Body of pancreas (tissue), 4 donors: Measurements from ENCODE around the gene ABR. TPM values are rescaled to one million over a fixed set of nuclear protein-coding genes. Genes with fewer than 3 reads are reported as not detected.

ENCODE experiments used
- ATAC-seq: fragments of 150-250 bp; one replicate; pipeline ENCODE4 v1.9.1; 2016
- DNase-seq, 4 donors: peaks; one replicate each; pipeline ENCODE4 v3.0.0-alpha.2; 2019
- H3K27ac ChIP-seq, 4 donors: fragments of 200-600 bp; sonication (generic); 1 replicate in 3 of 4; 2 replicates in 1 of 4; pipeline versions ENCODE4 v1.5.1 to v1.6.1; 2016 to 2019; ENCODE audit warnings: mild to moderate bottlenecking in 1 of 4, mixed read lengths in 1 of 4, moderate library complexity in 1 of 4
- H3K27me3 ChIP-seq, 2 donors: fragments of 200-600 bp; sonication (generic); one replicate each; pipeline ENCODE4 v1.6.0; 2016; ENCODE audit warnings: mild to moderate bottlenecking in 1 of 2
- H3K36me3 ChIP-seq, 2 donors: fragments of 200-600 bp; sonication (generic); replicated peaks in 1 of 2; 2 replicates each; pipeline ENCODE4 v1.5.1; 2016; ENCODE audit warnings: low read depth in 2 of 2; ENCODE audit not compliant: insufficient read depth in 1 of 2
- H3K4me1 ChIP-seq: fragments of 200-600 bp; sonication (generic); one replicate; pipeline ENCODE4 v1.6.0; 2016
- H3K4me3 ChIP-seq, 2 donors: fragments of 200-600 bp; sonication (generic); 1 replicate in 1 of 2; 2 replicates in 1 of 2; pipeline ENCODE4 v1.5.1; 2016 to 2019
- H3K9me3 ChIP-seq, 3 donors: fragments of 200-600 bp; sonication (generic); 1 replicate in 2 of 3; 2 replicates in 1 of 3; pipeline ENCODE4 v1.5.1; 2016
- POLR2A ChIP-seq, 3 donors: fragments of 450-650 bp; IDR thresholded peaks; one replicate each; pipeline ENCODE4 v1.6.1; 2016; ENCODE audit warnings: antibody characterized with exemption in 3 of 3, mild to moderate bottlenecking in 2 of 3
- WGBS, 2 donors: methylation state at CpG; one replicate each; pipeline ENCODE4 v1.1.5; 2017; 5-methylcytosine and 5-hydroxymethylcytosine counted together
- intact Hi-C: fragments of 100-400 bp; cut with DNase I; formaldehyde crosslinking; loops from one replicate; pipeline ENCODE4 v1.15.1; 2023
- total RNA-seq, 2 donors: library from RNA; depleted of rRNA; stranded (reverse); fragments of >200 nt; gene quantifications; one replicate each; pipeline ENCODE4 v1.1.0, GENCODE V29; 2016
- TF ChIP-seq, protein P1 (sequence below), 7 experiments: fragments of 450-650 bp in 4 of 7; fragments of 200-600 bp in 3 of 7; sonication (generic) in 3 of 7; IDR thresholded peaks; one replicate each; pipeline ENCODE4 v1.5.1; 2016 to 2019; ENCODE audit warnings: antibody characterized with exemption in 7 of 7

ABR gene
- total RNA-seq, 2 donors from 2014 or later: 32.4 to 46.8 TPM

DNA sequence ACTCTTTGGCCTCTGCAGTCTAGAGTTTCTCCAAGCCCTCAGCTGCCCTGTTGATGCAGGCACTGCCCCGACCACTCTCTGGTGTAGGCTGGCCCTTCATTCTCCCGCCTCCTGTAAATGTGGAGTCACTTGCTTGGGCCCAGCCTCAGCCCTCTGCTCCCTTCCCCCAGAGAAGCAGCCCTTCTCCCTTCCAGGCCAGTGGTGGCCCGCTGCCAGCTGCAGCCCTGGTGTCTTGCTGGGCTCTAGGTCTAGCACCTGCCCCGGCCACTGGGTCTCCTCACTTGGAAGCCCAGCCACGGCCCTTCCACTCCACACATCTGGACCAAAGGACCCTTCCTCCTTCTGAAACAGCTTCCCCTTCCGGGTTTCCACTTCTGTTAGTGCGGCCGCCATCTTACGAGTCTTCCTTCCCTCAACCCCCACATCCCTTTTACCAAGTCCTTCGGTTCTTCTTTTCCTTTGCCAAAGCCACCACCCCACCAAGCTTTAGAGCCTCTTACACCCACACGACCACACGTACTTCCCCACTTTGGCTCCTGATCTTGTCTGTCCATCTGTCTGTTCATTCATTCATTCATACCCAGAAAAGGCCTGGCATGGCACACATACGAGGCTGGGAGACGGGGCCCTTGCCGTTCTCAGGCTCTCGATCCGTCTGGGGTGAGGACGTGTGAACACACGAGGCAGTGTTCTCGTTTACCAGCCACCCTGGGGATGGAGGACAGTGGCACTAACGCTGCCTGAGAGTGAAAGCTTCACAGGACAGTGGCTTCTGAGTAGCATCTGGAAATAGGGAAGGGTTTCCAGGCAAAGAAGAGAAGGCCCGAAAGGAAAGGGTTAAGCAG, 68.0 kb downstream of the ABR start:
- TF ChIP-seq, protein P1, sequence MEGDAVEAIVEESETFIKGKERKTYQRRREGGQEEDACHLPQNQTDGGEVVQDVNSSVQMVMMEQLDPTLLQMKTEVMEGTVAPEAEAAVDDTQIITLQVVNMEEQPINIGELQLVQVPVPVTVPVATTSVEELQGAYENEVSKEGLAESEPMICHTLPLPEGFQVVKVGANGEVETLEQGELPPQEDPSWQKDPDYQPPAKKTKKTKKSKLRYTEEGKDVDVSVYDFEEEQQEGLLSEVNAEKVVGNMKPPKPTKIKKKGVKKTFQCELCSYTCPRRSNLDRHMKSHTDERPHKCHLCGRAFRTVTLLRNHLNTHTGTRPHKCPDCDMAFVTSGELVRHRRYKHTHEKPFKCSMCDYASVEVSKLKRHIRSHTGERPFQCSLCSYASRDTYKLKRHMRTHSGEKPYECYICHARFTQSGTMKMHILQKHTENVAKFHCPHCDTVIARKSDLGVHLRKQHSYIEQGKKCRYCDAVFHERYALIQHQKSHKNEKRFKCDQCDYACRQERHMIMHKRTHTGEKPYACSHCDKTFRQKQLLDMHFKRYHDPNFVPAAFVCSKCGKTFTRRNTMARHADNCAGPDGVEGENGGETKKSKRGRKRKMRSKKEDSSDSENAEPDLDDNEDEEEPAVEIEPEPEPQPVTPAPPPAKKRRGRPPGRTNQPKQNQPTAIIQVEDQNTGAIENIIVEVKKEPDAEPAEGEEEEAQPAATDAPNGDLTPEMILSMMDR (IDR thresholded peaks at IDR 0.05): no peak
- TF ChIP-seq POLR2A (IDR thresholded peaks at IDR 0.05): no peak
- H3K36me3 ChIP-seq: no peaks in the 10 kb centered on the region
- H3K9me3 ChIP-seq: no peaks in the 10 kb centered on the region
- intact Hi-C loops: no loop called here
- H3K4me1 ChIP-seq: peaks cover 58% of the 10 kb centered on the region
- no peak overlapping the region for H3K4me3 ChIP-seq
- no peak for DNase-seq
- peak overlapping the region in 2 of 4 donors; percentile 62 to 86 for H3K27ac ChIP-seq
- WGBS, 2 donors: 75 to 91% methylated on average over 21 to 22 of the region's 22 CpGs
- no peak for ATAC-seq
- H3K27me3 ChIP-seq: no peaks in the 10 kb centered on the region

DNA sequence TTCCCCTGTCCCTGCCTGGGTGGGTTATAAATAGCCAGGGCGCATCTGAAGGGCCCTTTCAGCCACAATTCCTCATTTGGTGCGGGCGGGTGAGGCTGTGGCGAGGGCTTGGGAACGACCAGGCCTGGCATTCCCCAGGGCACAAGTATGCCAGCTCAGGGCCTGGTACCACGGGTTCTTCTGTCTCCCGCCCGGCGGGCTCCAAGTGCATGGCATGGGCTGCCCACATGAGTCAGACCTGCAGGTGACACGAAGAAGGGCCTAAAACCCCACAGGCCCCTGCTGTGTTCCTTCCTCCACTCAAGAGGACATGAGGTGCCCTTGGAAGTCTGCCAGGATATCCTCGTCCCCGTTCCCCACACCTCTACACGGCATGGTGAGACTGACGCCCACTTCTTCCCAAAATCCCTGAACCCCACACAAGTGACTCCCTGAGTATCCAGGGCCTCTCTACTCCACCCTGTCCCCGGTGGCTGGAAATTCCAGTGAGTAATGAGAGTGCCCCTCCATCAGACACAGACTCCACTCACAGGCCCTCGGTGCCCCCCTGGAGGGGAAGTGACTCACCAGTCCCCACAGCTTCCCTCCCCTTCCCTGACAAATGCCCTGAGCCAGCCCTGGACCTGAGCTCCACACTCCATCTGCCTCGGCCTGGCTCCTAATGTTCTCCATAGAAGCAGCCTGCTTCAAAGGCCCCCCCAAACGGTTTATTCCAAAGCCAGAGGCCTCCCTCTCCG, 68.8 kb downstream of the ABR start:
- DNase-seq (peak in 3 of 4 donors; percentile 41 to 70 (median 50)), ATAC-seq (no peak)
- no peaks in the 10 kb centered on the region for H3K36me3 ChIP-seq
- 55 to 68% methylated on average over 9 to 19 of the region's 19 CpGs for WGBS, 2 donors
- H3K9me3 ChIP-seq: no peaks in the 10 kb centered on the region
- no peak for TF ChIP-seq POLR2A (IDR thresholded peaks at IDR 0.05)
- H3K4me1 ChIP-seq: peaks cover 61% of the 10 kb centered on the region
- no peaks in the 10 kb centered on the region for H3K27me3 ChIP-seq
- H3K4me3 ChIP-seq: no peak overlapping the region
- H3K27ac ChIP-seq: peak overlapping the region in 3 of 4 donors; percentile 62 to 86 (median 73)
- intact Hi-C loops: no loop called here

DNA sequence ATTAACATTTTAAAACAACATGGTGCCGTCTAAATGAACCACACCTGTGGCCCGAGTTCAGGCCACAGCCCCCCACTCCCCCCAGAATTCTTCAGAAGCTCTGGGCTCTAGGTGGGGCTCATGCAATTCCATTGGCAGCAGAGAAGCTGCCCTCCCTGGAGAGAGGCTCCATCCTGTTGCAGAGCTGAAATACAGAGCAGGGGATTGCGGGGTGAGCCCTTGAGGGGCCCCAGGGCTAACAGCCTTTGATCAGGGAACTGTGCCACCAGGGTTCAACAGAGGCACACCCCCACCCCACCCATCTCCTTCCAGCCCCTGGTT, 69.3 kb downstream of the ABR start:
- intact Hi-C loops: no loop called here
- Histone ChIP-seq H3K27ac (peak overlapping the region in 3 of 4 donors; percentile 62 to 86 (median 73)), H3K27me3 (no peaks in the 10 kb centered on the region), H3K4me3 (no peak overlapping the region), H3K36me3 (no peaks in the 10 kb centered on the region), H3K4me1 (peaks cover 62% of the 10 kb centered on the region), H3K9me3 (no peaks in the 10 kb centered on the region)
- no peak for DNase-seq
- no peak for ATAC-seq
- TF ChIP-seq, protein P1 (IDR thresholded peaks at IDR 0.05): no peak
- TF ChIP-seq POLR2A (IDR thresholded peaks at IDR 0.05): no peak
- 44 to 47% methylated on average over 2 to 3 of the region's 3 CpGs for WGBS, 2 donors

DNA sequence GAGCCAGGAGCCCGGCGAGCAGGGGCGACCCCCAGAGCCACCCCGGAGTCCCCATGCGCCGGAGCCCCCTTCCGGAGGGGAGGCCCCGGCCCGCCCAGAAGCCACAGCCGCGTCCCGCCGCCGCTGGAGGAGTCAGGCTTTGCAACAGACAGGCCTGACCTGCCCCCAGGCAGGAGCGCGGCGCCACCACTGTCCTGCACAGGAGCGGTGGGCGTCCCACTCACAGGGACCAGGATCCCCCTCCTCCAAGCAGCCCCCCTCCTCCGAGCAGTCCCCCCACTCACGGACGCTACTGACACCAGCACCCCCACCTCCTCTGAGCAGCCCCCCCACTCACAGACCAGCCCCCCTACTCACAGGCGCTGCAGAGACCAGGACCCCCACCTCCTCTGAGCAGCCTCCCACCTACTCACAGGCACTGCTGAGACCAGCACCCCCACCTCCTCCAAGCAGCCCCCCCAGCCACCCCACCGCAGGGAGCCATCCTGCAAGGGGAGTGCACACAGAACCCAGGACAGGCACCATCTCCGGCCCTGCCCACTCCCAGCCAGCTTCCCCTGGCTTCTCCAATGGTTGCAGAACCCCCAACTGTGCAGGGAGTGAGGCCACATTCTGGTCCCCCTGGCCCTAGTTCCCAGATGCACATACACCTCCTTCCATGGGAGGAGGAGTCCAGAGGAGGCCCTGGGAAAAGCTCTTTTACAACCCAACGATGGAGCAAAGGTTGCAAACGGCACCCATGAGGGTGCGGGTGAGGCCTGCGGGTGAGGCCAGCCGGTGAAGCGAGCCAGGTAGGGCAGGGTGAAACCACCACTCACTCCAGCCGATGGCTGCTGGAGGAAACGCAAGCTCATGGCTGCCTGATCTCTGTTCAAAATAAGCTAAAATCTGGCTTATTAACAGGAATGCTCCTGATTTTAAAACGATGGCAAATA, 69.9 kb downstream of the ABR start:
- no peaks in the 10 kb centered on the region for H3K36me3 ChIP-seq
- intact Hi-C loops: no loop called here
- H3K27ac ChIP-seq: peak overlapping the region in 3 of 4 donors; percentile 73 to 86 (median 78)
- H3K9me3 ChIP-seq: no peaks in the 10 kb centered on the region
- TF ChIP-seq, protein P1 (IDR thresholded peaks at IDR 0.05): no peak
- TF ChIP-seq POLR2A (IDR thresholded peaks at IDR 0.05): peak in 1 of 3 donors; percentile 6
- no peaks in the 10 kb centered on the region for H3K27me3 ChIP-seq
- ATAC-seq (peak; percentile 18), DNase-seq (peak in 2 of 4 donors; percentile 38 to 45)
- peaks cover 62% of the 10 kb centered on the region for H3K4me1 ChIP-seq
- 28 to 42% methylated on average over 14 to 34 of the region's 34 CpGs for WGBS, 2 donors
- peak overlapping the region in 1 of 2 donors; percentile 24 for H3K4me3 ChIP-seq
